Measurements from ENCODE around the gene CLDN4. TPM values are rescaled to one million over a fixed set of nuclear protein-coding genes. Genes with fewer than 3 reads are reported as not detected.

Gene CLDN4
- total and polyA plus RNA-seq, 9 of the 15 experiments (the other 6 are each of a cell fraction or from before 2014, with no cell fraction given): 0.05 to 0.60 (median 0.06) TPM; not detected in 3

DNA sequence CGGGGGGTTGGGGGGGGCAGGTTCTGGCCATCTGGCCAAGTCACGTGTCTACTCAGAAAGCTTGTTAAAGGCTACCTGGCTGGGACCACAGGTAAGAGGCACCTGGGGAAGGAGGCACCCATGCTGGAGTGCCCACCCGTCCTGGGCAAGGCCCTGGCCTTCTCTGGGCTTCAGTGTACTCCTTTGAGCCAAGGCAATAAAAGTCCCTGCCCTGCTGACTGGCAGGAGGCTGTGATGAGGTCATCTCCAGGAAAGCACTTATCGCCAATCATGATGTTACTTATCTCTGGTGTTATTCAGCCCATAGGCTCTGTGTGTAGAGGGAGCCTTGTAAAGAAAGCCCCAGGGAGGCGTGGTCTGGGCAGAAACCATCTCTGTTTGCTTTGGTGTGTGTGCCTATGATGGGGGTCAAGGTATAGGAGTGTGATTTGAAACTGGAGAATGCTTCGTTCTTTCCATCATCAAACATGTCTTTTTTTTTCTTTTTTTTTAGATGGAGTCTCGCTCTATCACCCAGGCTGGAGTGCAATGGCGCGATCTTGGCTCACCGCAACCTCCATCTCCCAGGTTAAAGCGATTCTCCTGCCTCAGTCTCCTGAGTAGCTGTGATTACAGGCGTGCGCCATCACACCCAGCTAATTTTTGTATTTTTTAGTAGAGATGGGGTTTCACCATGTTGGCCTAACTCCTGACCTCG, 2.5 kb upstream of the CLDN4 start:
- CTCF ChIA-PET (ENCODE audit: low intra/inter-chr PET ratio): no interaction called here
- BruUV-seq (replicated peaks): no TSS peak
- POLR2A ChIA-PET: no interaction called here
- Histone ChIP-seq H3K79me2 (ENCODE audit: control insufficient read depth, insufficient read depth, low read length) (no peaks in the 10 kb centered on the region), H3K4me1 (replicated peaks in 1 of 2; ENCODE audit: control insufficient read depth in 2 of 2, insufficient read depth in 2 of 2, low read length in 2 of 2) (peaks cover 23 to 44% of the 10 kb centered on the region in 2 experiments), H3K9ac (ENCODE audit: insufficient read depth in 1 of 2, low read depth in 2 of 2, low read length in 2 of 2) (peak overlapping the region in 1 of 2 experiments; percentile 80; a peak in 1 of 4 replicates), H3K4me3 (no peak overlapping the region), H4K20me1 (replicated peaks; ENCODE audit: control insufficient read depth, insufficient read depth, low read length) (no peaks in the 10 kb centered on the region), H3K9me3 (replicated peaks; ENCODE audit: control insufficient read depth, insufficient read depth, low read depth, low read length) (no peaks in the 10 kb centered on the region), H3K27me3 (ENCODE audit: control insufficient read depth in 2 of 2, insufficient read depth in 2 of 2, low read length in 2 of 2) (no peaks in the 10 kb centered on the region), H2AFZ (ENCODE audit: low read depth, low read length) (peak overlapping the region; percentile 62), H3K9me1 (ENCODE audit: control insufficient read depth, insufficient read depth, low read length) (no peaks in the 10 kb centered on the region), H3K4me2 (ENCODE audit: insufficient read depth, low read length) (peak overlapping the region; percentile 35; the same call in 1 of the 2 replicates), H3K36me3 (ENCODE audit: control insufficient read depth, insufficient read depth, low read length) (no peaks in the 10 kb centered on the region), H3K27ac (ENCODE audit: extremely low read depth, low read depth, low read length) (no peak overlapping the region; the same call in 2 of the 3 replicates)
- peak; percentile 91 for FAIRE-seq
- in situ Hi-C loops (cut with MboI) (no loop called here), intact Hi-C loops (cut with micrococcal nuclease) (no loop called here)
- DNase-seq (ENCODE audit: extremely low read depth in 1 of 4, low spot score in 3 of 4): peak; percentile 51 to 77 (median 68)
- ATAC-seq: peak; percentile 72
- 42% methylated on average over 13 of the region's 14 CpGs for WGBS (ENCODE audit: insufficient coverage, low coverage, missing lambda C conversion rate)
- TF ChIP-seq, protein P1, sequence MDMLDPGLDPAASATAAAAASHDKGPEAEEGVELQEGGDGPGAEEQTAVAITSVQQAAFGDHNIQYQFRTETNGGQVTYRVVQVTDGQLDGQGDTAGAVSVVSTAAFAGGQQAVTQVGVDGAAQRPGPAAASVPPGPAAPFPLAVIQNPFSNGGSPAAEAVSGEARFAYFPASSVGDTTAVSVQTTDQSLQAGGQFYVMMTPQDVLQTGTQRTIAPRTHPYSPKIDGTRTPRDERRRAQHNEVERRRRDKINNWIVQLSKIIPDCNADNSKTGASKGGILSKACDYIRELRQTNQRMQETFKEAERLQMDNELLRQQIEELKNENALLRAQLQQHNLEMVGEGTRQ (CRISPR knock-in tag; IDR thresholded peaks at IDR 0.05): peak; percentile 51
- peak; percentile 56; the same call in 1 of the 2 replicates for TF ChIP-seq CTBP1 (IDR thresholded peaks at IDR 0.05; ENCODE audit: borderline replicate concordance)
- peak in 1 of 2 experiments; percentile 71; a peak in 1 of 4 replicates for TF ChIP-seq RCOR1 (IDR thresholded peaks at IDR 0.05; ENCODE audit: borderline replicate concordance in 1 of 2, low read depth in 2 of 2, low read length in 2 of 2)
- TF ChIP-seq FOSL1 (tag; conservative IDR thresholded peaks at IDR 0.05): peak; percentile 81
- 0 out of 2 replicates have a peak, but pooled peaks have one; percentile 45 for TF ChIP-seq HDGF (IDR thresholded peaks at IDR 0.05)
- peak; percentile 78 for TF ChIP-seq ZEB2 (IDR thresholded peaks at IDR 0.05)
- TF ChIP-seq, protein P2, sequence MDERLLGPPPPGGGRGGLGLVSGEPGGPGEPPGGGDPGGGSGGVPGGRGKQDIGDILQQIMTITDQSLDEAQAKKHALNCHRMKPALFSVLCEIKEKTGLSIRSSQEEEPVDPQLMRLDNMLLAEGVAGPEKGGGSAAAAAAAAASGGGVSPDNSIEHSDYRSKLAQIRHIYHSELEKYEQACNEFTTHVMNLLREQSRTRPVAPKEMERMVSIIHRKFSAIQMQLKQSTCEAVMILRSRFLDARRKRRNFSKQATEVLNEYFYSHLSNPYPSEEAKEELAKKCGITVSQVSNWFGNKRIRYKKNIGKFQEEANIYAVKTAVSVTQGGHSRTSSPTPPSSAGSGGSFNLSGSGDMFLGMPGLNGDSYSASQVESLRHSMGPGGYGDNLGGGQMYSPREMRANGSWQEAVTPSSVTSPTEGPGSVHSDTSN (CRISPR knock-in tag; IDR thresholded peaks at IDR 0.05; ENCODE audit: low read depth): peak; percentile 44; the same call in 1 of the 2 replicates
- TF ChIP-seq, protein P2 (tag; conservative IDR thresholded peaks at IDR 0.05; ENCODE audit: low read depth): peak; percentile 67
- TF ChIP-seq ZNF583 (CRISPR knock-in tag; IDR thresholded peaks at IDR 0.05): peak; percentile 56; the same call in 1 of the 2 replicates
- TF ChIP-seq PCBP2 (IDR thresholded peaks at IDR 0.05; ENCODE audit: low read depth, low read length, poor library complexity, severe bottlenecking): no peak
- TF ChIP-seq, protein P3, sequence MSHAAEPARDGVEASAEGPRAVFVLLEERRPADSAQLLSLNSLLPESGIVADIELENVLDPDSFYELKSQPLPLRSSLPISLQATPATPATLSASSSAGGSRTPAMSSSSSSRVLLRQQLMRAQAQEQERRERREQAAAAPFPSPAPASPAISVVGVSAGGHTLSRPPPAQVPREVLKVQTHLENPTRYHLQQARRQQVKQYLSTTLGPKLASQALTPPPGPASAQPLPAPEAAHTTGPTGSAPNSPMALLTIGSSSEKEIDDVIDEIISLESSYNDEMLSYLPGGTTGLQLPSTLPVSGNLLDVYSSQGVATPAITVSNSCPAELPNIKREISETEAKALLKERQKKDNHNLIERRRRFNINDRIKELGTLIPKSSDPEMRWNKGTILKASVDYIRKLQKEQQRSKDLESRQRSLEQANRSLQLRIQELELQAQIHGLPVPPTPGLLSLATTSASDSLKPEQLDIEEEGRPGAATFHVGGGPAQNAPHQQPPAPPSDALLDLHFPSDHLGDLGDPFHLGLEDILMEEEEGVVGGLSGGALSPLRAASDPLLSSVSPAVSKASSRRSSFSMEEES (CRISPR knock-in tag; IDR thresholded peaks at IDR 0.05): peak; percentile 56
- TF ChIP-seq SRF (CRISPR knock-in tag; IDR thresholded peaks at IDR 0.05): peak in 1 of 2 experiments; percentile 82; a peak in 1 of 4 replicates
- TF ChIP-seq, protein P4, sequence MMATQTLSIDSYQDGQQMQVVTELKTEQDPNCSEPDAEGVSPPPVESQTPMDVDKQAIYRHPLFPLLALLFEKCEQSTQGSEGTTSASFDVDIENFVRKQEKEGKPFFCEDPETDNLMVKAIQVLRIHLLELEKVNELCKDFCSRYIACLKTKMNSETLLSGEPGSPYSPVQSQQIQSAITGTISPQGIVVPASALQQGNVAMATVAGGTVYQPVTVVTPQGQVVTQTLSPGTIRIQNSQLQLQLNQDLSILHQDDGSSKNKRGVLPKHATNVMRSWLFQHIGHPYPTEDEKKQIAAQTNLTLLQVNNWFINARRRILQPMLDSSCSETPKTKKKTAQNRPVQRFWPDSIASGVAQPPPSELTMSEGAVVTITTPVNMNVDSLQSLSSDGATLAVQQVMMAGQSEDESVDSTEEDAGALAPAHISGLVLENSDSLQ (IDR thresholded peaks at IDR 0.05): peak; percentile 91

Measured in K562 (cell line).